Measurements from ENCODE around the gene PI4KB. TPM values are rescaled to one million over a fixed set of nuclear protein-coding genes. Genes with fewer than 3 reads are reported as not detected.

PI4KB gene
- total RNA-seq, 3 donors from 2014 or later: 59.2 to 91.8 (median 69.8) TPM

DNA sequence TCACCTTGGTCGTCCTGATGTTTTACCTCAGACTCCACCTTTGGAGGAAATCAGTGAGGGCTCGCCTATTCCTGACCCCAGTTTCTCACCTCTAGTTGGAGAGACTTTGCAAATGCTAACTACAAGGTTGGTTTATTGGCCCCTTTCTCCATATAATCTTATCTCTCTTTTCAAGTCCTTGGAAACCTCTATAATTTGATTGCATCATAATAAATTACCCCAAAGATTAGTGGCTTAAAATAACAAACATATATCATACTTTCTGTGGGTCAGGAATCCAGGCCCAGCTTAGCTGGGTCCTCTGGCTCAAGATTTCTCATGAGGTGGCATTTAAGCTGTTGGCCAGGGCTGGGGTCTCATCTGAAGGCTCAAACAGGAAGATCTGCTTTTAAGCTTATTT, 84.8 kb downstream of the PI4KB start:
- H3K27ac ChIP-seq: no peak overlapping the region
- DNase-seq (ENCODE audit: low spot score in 2 of 2): no peak
- H3K9me3 ChIP-seq: no peaks in the 10 kb centered on the region
- H3K27me3 ChIP-seq: no peaks in the 10 kb centered on the region
- no peak overlapping the region for H3K4me3 ChIP-seq
- H3K4me1 ChIP-seq: no peaks in the 10 kb centered on the region
- TF ChIP-seq POLR2AphosphoS5 (IDR thresholded peaks at IDR 0.05): no peak
- no peak for TF ChIP-seq POLR2A (IDR thresholded peaks at IDR 0.05)
- TF ChIP-seq, protein P1, sequence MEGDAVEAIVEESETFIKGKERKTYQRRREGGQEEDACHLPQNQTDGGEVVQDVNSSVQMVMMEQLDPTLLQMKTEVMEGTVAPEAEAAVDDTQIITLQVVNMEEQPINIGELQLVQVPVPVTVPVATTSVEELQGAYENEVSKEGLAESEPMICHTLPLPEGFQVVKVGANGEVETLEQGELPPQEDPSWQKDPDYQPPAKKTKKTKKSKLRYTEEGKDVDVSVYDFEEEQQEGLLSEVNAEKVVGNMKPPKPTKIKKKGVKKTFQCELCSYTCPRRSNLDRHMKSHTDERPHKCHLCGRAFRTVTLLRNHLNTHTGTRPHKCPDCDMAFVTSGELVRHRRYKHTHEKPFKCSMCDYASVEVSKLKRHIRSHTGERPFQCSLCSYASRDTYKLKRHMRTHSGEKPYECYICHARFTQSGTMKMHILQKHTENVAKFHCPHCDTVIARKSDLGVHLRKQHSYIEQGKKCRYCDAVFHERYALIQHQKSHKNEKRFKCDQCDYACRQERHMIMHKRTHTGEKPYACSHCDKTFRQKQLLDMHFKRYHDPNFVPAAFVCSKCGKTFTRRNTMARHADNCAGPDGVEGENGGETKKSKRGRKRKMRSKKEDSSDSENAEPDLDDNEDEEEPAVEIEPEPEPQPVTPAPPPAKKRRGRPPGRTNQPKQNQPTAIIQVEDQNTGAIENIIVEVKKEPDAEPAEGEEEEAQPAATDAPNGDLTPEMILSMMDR (IDR thresholded peaks at IDR 0.05): no peak
- intact Hi-C loops (cut with DNase I; ENCODE audit: low total_unique reads): no loop called here
- H3K36me3 ChIP-seq: no peaks in the 10 kb centered on the region

Other genes starting within 250 kb of the PI4KB start
- gene SEMA6C, start 180.8 kb downstream of the PI4KB start, total RNA-seq: 1 to 10 TPM; 2.9 to 6.4 (median 5.2) TPM
- gene TNFAIP8L2, start 170.8 kb downstream of the PI4KB start, total RNA-seq: 1 to 10 TPM; 5.6 to 6.9 (median 5.7) TPM
- gene LYSMD1, start 161.5 kb downstream of the PI4KB start, total RNA-seq: 10 to 100 TPM; 11.7 to 17.0 (median 14.8) TPM
- gene SCNM1, start 161.3 kb downstream of the PI4KB start, total RNA-seq: 10 to 100 TPM; 14.9 to 23.8 (median 23.6) TPM
- gene TMOD4, start 151.4 kb downstream of the PI4KB start, total RNA-seq: under 1 TPM in 1 of 3 donors, not detected in 2; 0.73 TPM
- 10 to 100 TPM; 34.6 to 49.0 (median 34.7) TPM for gene VPS72, start 137.2 kb downstream of the PI4KB start, total RNA-seq
- gene PIP5K1A, start 128.9 kb downstream of the PI4KB start, total RNA-seq: 10 to 100 TPM; 38.1 to 87.2 (median 61.6) TPM
- 100 to 1,000 TPM; 108 to 188 (median 140) TPM for gene PSMD4, start 72.7 kb downstream of the PI4KB start, total RNA-seq
- gene ZNF687, start 45.1 kb downstream of the PI4KB start, total RNA-seq: 10 to 100 TPM; 20.6 to 31.6 (median 25.9) TPM
- gene RFX5, start 19.8 kb upstream of the PI4KB start, total RNA-seq: 10 to 100 TPM; 17.9 to 34.5 (median 25.9) TPM
- 100 to 1,000 TPM in 2 of 3 donors, 10 to 100 TPM in 1; 63.6 to 148 (median 123) TPM for gene SELENBP1, start 45.3 kb upstream of the PI4KB start, total RNA-seq
- 100 to 1,000 TPM; 234 to 270 (median 254) TPM for gene PSMB4, start 72.2 kb upstream of the PI4KB start, total RNA-seq
- 10 to 100 TPM; 37.0 to 72.6 (median 60.3) TPM for gene POGZ, start 132.1 kb upstream of the PI4KB start, total RNA-seq
- 10 to 100 TPM in 2 of 3 donors, under 1 TPM in 1; 0.16 to 28.1 (median 13.4) TPM for gene CGN, start 184.0 kb upstream of the PI4KB start, total RNA-seq
- gene TUFT1, start 212.9 kb upstream of the PI4KB start, total RNA-seq: 10 to 100 TPM in 2 of 3 donors, 1 to 10 TPM in 1; 7.2 to 21.2 (median 13.4) TPM

Measured in breast epithelium (tissue), 4 donors.